ENCODE data around the gene FCSK. TPM values are rescaled to one million over a fixed set of nuclear protein-coding genes. Genes with fewer than 3 reads are reported as not detected.

FCSK gene
- total and polyA plus RNA-seq, 4 experiments from 2014 or later = 7.4 to 42.8 (median 26.3) TPM

DNA sequence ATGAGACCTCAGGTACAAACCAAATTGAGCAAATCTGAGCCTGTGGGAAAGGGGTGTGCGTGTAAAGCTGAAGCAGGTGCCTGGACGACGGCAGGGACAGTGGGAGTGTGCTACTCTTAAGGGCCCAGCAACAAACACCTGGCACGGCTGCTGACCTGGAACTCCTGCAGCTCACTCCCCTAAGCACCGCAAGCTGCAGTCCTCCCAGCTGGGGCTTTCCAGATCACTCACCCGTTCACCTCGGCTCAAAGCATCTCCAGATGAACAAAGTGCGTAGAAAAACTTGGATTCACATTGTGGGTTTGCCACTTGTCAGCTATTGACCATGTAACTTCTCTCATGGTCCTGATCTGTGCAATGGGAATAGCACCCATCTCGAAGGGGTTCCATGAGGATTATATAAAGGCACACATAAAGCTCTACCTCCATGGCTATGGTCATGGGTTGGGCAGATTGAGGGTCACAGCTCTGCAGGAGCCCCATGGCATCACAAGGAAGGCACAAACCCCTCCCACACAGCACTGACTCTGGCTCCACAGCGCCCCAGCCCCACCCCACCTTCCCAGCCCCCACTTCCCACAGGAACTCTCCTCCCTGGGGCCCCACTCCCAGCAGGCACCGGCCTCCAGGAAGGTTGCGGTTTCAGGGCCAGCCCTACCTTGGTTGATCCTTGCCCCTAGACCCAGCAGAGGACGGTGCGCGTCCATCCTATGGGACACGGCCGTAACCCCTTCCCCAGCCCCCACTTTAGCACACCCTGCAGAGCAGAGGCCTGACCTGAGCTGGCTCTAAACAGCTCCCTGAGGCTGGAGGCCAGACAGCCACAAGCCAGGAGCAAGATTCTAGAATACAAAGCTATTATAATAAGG is 37.4 kb upstream of the FCSK start:
- Histone ChIP-seq H3K9me3 (ENCODE audit: control insufficient read depth in 1 of 2, low read length in 2 of 2) (no peaks in the 10 kb centered on the region), H3K4me3 (ENCODE audit: low read length in 2 of 2) (no peak overlapping the region), H3K27me3 (ENCODE audit: insufficient read depth, low read length) (no peaks in the 10 kb centered on the region), H3K27ac (ENCODE audit: low read depth, low read length) (no peak overlapping the region), H3K4me1 (ENCODE audit: insufficient read depth, low read length) (peaks cover 44% of the 10 kb centered on the region), H3K36me3 (ENCODE audit: insufficient read depth, low read length) (no peaks in the 10 kb centered on the region)
- H3K4me1 Mint-ChIP-seq = peaks cover 14 to 45% (median 37%) of the 10 kb centered on the region in 4 donors
- H3K27me3 Mint-ChIP-seq = no peaks in the 10 kb centered on the region
- DNase-seq = no peak
- H3K27ac Mint-ChIP-seq = peak overlapping the region in 4 of 7 donors; percentile 50 to 83 (median 76)
- ChIA-PET POLR2A (ENCODE audit: partially characterized antibody) (interaction anchor here (0.5 to 1.8 kb wide), 3 partner anchors 13 to 38 kb away, joined by 3 to 4 read pairs (median 4); no protein-coding TSS in a partner anchor), CTCF (ENCODE audit: partially characterized antibody) (interaction anchor here (0.6 kb wide), 1 partner anchor 7 kb away, joined by 3 read pairs; no protein-coding TSS in a partner anchor)
- H3K9me3 Mint-ChIP-seq = no peaks in the 10 kb centered on the region
- H3K36me3 Mint-ChIP-seq = peaks cover 3 to 5% of the 10 kb centered on the region in 2 donors
- intact Hi-C loops (cut with micrococcal nuclease) = no loop called here
- H3K4me3 Mint-ChIP-seq = peak overlapping the region in 1 of 8 donors; percentile 24

GRCh38 chr16:70417661-70418060 is 36.7 kb upstream of the FCSK start:
- H3K9me3 Mint-ChIP-seq = no peaks in the 10 kb centered on the region
- H3K36me3 ChIP-seq (ENCODE audit: insufficient read depth, low read length) = no peaks in the 10 kb centered on the region
- peaks cover 0 to 3% of the 10 kb centered on the region in 2 donors for H3K36me3 Mint-ChIP-seq
- H3K27me3 Mint-ChIP-seq = no peaks in the 10 kb centered on the region
- DNase-seq = no peak
- no peaks in the 10 kb centered on the region for H3K27me3 ChIP-seq (ENCODE audit: insufficient read depth, low read length)
- no peak overlapping the region for H3K27ac ChIP-seq (ENCODE audit: low read depth, low read length)
- H3K4me1 Mint-ChIP-seq = peaks cover 15 to 51% (median 40%) of the 10 kb centered on the region in 4 donors
- ChIA-PET CTCF (ENCODE audit: partially characterized antibody) (interaction anchor here (0.6 kb wide), 1 partner anchor 8 kb away, joined by 3 read pairs; no protein-coding TSS in a partner anchor), POLR2A (ENCODE audit: partially characterized antibody) (interaction anchor here (1.2 to 1.8 kb wide), 2 partner anchors 14 to 37 kb away, joined by 4 read pairs; no protein-coding TSS in a partner anchor)
- no peak overlapping the region for H3K4me3 ChIP-seq (ENCODE audit: low read length in 2 of 2)
- H3K4me1 ChIP-seq (ENCODE audit: insufficient read depth, low read length) = peaks cover 44% of the 10 kb centered on the region
- peak overlapping the region in 2 of 8 donors; percentile 13 to 24 for H3K4me3 Mint-ChIP-seq
- H3K9me3 ChIP-seq (ENCODE audit: control insufficient read depth in 1 of 2, low read length in 2 of 2) = no peaks in the 10 kb centered on the region
- intact Hi-C loops (cut with micrococcal nuclease) = no loop called here
- peak overlapping the region; percentile 29 to 83 (median 64) for H3K27ac Mint-ChIP-seq

- Histone ChIP-seq H3K4me3 (ENCODE audit: low read length in 2 of 2) (peak overlapping the region in 1 of 2 donors; percentile 24), H3K4me1 (ENCODE audit: insufficient read depth, low read length) (peaks cover 44% of the 10 kb centered on the region), H3K27me3 (ENCODE audit: insufficient read depth, low read length) (no peaks in the 10 kb centered on the region), H3K9me3 (ENCODE audit: control insufficient read depth in 1 of 2, low read length in 2 of 2) (no peaks in the 10 kb centered on the region), H3K36me3 (ENCODE audit: insufficient read depth, low read length) (no peaks in the 10 kb centered on the region), H3K27ac (ENCODE audit: low read depth, low read length) (no peak overlapping the region)
- CTCF ChIA-PET (ENCODE audit: partially characterized antibody) = no interaction called here
- no peaks in the 10 kb centered on the region for H3K27me3 Mint-ChIP-seq
- H3K36me3 Mint-ChIP-seq = peaks cover 0 to 3% of the 10 kb centered on the region in 2 donors
- intact Hi-C loops (cut with micrococcal nuclease) = no loop called here
- DNase-seq = no peak
- no peaks in the 10 kb centered on the region for H3K9me3 Mint-ChIP-seq
- H3K4me3 Mint-ChIP-seq = peak overlapping the region in 6 of 8 donors; percentile 57 to 73 (median 62)
- POLR2A ChIA-PET (ENCODE audit: partially characterized antibody) = interaction anchor here (0.6 to 1.8 kb wide), 5 partner anchors 15 to 291 kb away, joined by 3 to 5 read pairs (median 4); partner anchors contain the start of gene ST3GAL2
- peak overlapping the region in 6 of 7 donors; percentile 51 to 80 (median 66) for H3K27ac Mint-ChIP-seq
- peaks cover 16 to 54% (median 41%) of the 10 kb centered on the region in 4 donors for H3K4me1 Mint-ChIP-seq
Measured at GRCh38 chr16:70418274-70418992, 36.0 kb upstream of the FCSK start.

DNA sequence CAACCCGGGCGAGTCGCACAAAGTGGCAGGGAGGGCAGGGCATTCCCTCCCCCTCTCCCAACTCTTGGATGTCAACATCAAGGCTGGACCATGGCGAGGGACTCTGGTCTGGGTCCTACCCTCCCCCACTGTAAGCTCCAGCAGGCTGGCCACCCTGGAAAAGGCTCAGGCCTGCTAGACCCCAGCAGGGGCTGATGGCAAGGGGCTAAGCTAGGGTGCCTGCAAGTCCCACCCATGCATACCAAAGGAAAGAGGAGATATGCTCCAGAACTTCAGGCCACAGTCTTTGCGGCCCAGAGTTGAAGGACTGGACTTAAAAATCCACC is 35.4 kb upstream of the FCSK start:
- Mint-ChIP-seq H3K4me3 (peak overlapping the region in 6 of 8 donors; percentile 57 to 73 (median 62)), H3K4me1 (peaks cover 16 to 54% (median 41%) of the 10 kb centered on the region in 4 donors), H3K27me3 (no peaks in the 10 kb centered on the region), H3K27ac (peak overlapping the region in 6 of 7 donors; percentile 51 to 83 (median 70)), H3K36me3 (peaks cover 0 to 3% of the 10 kb centered on the region in 2 donors), H3K9me3 (no peaks in the 10 kb centered on the region)
- H3K4me3 ChIP-seq (ENCODE audit: low read length in 2 of 2) = peak overlapping the region in 1 of 2 donors; percentile 24
- no peaks in the 10 kb centered on the region for H3K36me3 ChIP-seq (ENCODE audit: insufficient read depth, low read length)
- ChIA-PET POLR2A (ENCODE audit: partially characterized antibody) (interaction anchor here (0.6 to 1.5 kb wide), 5 partner anchors 14 to 291 kb away, joined by 3 to 5 read pairs (median 3); partner anchors contain the start of gene ST3GAL2), CTCF (ENCODE audit: partially characterized antibody) (interaction anchor here (1.0 kb wide), 1 partner anchor 25 kb away, joined by 3 read pairs; no protein-coding TSS in a partner anchor)
- intact Hi-C loops (cut with micrococcal nuclease) = no loop called here
- no peak overlapping the region for H3K27ac ChIP-seq (ENCODE audit: low read depth, low read length)
- no peak for DNase-seq
- peaks cover 44% of the 10 kb centered on the region for H3K4me1 ChIP-seq (ENCODE audit: insufficient read depth, low read length)
- H3K9me3 ChIP-seq (ENCODE audit: control insufficient read depth in 1 of 2, low read length in 2 of 2) = no peaks in the 10 kb centered on the region
- no peaks in the 10 kb centered on the region for H3K27me3 ChIP-seq (ENCODE audit: insufficient read depth, low read length)

- H3K9me3 ChIP-seq (ENCODE audit: control insufficient read depth in 1 of 2, low read length in 2 of 2) = no peaks in the 10 kb centered on the region
- peaks cover 45% of the 10 kb centered on the region for H3K4me1 ChIP-seq (ENCODE audit: insufficient read depth, low read length)
- Mint-ChIP-seq H3K27me3 (no peaks in the 10 kb centered on the region), H3K27ac (peak overlapping the region in 3 of 7 donors; percentile 22 to 83 (median 80)), H3K4me1 (peaks cover 14 to 54% (median 40%) of the 10 kb centered on the region in 4 donors), H3K9me3 (no peaks in the 10 kb centered on the region), H3K4me3 (peak overlapping the region in 6 of 8 donors; percentile 31 to 73 (median 60)), H3K36me3 (peaks cover 0 to 3% of the 10 kb centered on the region in 2 donors)
- ChIA-PET CTCF (ENCODE audit: partially characterized antibody) (interaction anchor here (1.0 kb wide), 1 partner anchor 25 kb away, joined by 3 read pairs; no protein-coding TSS in a partner anchor), POLR2A (ENCODE audit: partially characterized antibody) (interaction anchor here (0.6 to 1.5 kb wide), 7 partner anchors 10 to 292 kb away, joined by 3 to 5 read pairs (median 3); partner anchors contain the start of gene ST3GAL2)
- no peaks in the 10 kb centered on the region for H3K36me3 ChIP-seq (ENCODE audit: insufficient read depth, low read length)
- no peaks in the 10 kb centered on the region for H3K27me3 ChIP-seq (ENCODE audit: insufficient read depth, low read length)
- H3K4me3 ChIP-seq (ENCODE audit: low read length in 2 of 2) = peak overlapping the region in 1 of 2 donors; percentile 24
- no peak overlapping the region for H3K27ac ChIP-seq (ENCODE audit: low read depth, low read length)
- no peak for DNase-seq
- intact Hi-C loops (cut with micrococcal nuclease) = no loop called here
Measured at GRCh38 chr16:70419384-70420327, 34.7 kb upstream of the FCSK start.

- H3K27ac Mint-ChIP-seq = peak overlapping the region in 1 of 7 donors; percentile 60
- H3K27me3 ChIP-seq (ENCODE audit: insufficient read depth, low read length) = no peaks in the 10 kb centered on the region
- intact Hi-C loops (cut with micrococcal nuclease) = no loop called here
- H3K27ac ChIP-seq (ENCODE audit: low read depth, low read length) = no peak overlapping the region
- no peaks in the 10 kb centered on the region for H3K36me3 ChIP-seq (ENCODE audit: insufficient read depth, low read length)
- no peak overlapping the region for H3K4me3 Mint-ChIP-seq
- POLR2A ChIA-PET (ENCODE audit: partially characterized antibody) = interaction anchor here (1.3 kb wide), 1 partner anchor 9 kb away, joined by 4 read pairs; no protein-coding TSS in a partner anchor
- CTCF ChIA-PET (ENCODE audit: partially characterized antibody) = interaction anchor here (0.6 to 1.2 kb wide), 2 partner anchors 32 to 39 kb away, joined by 3 read pairs; no protein-coding TSS in a partner anchor
- H3K4me1 Mint-ChIP-seq = peaks cover 14 to 52% (median 40%) of the 10 kb centered on the region in 4 donors
- no peak for DNase-seq
- H3K4me3 ChIP-seq (ENCODE audit: low read length in 2 of 2) = no peak overlapping the region
- H3K9me3 ChIP-seq (ENCODE audit: control insufficient read depth in 1 of 2, low read length in 2 of 2) = no peaks in the 10 kb centered on the region
- H3K27me3 Mint-ChIP-seq = no peaks in the 10 kb centered on the region
- H3K9me3 Mint-ChIP-seq = no peaks in the 10 kb centered on the region
- peaks cover 0 to 5% of the 10 kb centered on the region in 2 donors for H3K36me3 Mint-ChIP-seq
- peaks cover 49% of the 10 kb centered on the region for H3K4me1 ChIP-seq (ENCODE audit: insufficient read depth, low read length)
Measured at GRCh38 chr16:70421014-70421413, 33.4 kb upstream of the FCSK start.

All from CD4-positive, alpha-beta memory T cell (primary cell).